Raji (cell line): ENCODE data around the gene IRF5.

Source experiments
- POLR2A ChIP-seq: IDR thresholded peaks from 2 replicates; pipeline ENCODE4 v1.6.1; 2011; ENCODE audit warnings: low read depth, low read length, control low read depth; ENCODE audit not compliant: insufficient read depth

The IRF5 gene

DNA sequence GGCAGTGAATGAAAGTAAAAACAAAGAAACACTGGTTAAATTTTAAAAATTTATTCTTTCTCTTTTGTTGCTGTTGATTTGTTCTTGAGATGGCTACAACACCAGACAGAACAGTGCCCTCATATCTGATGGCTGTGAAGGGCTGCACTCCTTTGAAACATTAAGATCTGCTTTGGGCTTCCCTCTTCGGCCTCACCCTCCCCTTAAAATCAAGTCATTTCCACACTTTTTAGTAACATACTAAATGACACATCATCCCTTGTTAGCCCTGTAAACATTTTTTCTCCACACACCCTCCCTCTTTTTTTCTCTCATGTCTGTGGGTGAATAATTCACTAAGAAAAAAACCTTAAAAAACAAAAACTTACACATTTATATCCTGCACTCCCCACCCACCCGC lies 16.4 kb downstream of the IRF5 start:
- TF ChIP-seq POLR2A: no peak

- TF ChIP-seq POLR2A: no peak
Measured at GRCh38 chr7:128954830-128955802, 17.4 kb downstream of the IRF5 start.

DNA sequence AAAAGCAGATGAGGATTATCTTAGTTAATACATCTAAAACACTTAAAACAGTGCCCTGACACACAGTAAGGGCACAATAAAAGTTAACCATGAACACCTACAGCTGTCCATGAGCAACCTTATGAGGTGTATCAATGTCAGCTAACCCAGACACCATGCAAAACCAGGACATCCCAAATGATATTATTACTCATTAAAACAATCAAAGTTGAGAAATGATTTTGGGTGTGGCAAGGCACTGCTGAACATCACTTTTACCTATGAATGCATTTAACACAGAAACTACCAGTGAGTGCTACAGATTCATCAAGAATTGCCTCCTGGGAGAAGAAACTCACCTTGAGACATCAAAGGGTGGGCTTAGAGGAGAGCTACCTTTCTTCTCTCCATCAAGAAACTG lies 18.3 kb downstream of the IRF5 start:
- no peak for TF ChIP-seq POLR2A

DNA sequence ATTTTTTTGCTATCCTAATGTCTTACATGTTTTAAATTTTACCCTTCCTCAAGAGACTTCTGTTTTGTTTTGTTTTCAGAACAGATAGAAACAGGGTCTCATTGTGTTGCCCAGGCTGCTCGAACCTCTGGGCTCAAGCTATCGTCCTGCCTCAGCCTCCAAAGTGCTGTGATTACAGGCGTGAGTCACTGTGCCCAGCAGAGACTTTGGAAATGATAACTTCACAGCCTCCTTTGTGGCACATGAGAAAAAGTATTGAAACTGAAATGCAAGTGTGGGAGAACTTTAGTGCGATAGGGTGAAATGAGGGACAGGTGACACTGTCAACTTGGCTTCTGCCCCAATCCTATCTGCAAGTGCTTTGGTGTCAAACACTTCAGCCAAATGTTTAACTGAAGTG lies 21.6 kb downstream of the IRF5 start:
- no peak for TF ChIP-seq POLR2A

- TF ChIP-seq POLR2A: no peak
Measured at GRCh38 chr7:128961030-128961659, 23.4 kb downstream of the IRF5 start.

DNA sequence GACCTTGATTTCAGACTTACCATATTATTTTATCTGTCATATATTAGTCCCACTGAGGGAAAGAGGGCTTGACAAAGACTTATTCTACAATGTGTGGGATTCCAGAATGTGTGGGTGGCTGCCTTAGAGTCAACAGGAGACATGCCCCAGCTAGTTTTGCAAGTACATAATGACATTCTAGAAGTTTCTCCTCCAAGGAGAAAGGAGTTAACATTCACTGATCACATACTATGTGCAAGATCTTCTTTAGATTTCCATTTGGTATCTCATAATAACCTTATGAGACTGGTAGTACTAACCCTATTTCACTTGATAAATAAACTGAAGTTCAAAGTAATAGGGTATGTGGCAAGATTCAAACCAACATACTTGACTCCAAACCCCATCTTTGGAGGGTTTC lies 25.2 kb downstream of the IRF5 start:
- TF ChIP-seq POLR2A: no peak

GRCh38 chr7:128963327-128963757 lies 25.6 kb downstream of the IRF5 start:
- no peak for TF ChIP-seq POLR2A

DNA sequence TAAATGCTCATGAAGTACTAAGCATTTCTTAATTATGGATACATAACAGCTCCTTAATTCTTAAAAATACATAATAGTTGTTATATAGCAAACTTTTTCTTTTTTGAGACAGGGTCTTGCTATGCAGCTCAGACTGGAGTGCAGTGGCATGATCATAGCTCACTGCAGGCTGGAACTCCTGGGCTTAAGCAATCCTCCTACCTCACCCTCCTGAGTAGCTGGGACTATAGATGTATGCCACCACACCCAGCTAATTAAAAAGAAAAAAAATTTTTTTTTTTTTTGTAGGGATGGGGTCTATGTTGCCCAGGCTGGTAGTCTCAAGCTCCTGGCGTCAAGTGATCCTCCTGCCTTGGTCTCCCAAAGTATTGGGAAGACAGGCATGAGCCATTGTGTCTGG lies 30.9 kb downstream of the IRF5 start:
- no peak for TF ChIP-seq POLR2A

DNA sequence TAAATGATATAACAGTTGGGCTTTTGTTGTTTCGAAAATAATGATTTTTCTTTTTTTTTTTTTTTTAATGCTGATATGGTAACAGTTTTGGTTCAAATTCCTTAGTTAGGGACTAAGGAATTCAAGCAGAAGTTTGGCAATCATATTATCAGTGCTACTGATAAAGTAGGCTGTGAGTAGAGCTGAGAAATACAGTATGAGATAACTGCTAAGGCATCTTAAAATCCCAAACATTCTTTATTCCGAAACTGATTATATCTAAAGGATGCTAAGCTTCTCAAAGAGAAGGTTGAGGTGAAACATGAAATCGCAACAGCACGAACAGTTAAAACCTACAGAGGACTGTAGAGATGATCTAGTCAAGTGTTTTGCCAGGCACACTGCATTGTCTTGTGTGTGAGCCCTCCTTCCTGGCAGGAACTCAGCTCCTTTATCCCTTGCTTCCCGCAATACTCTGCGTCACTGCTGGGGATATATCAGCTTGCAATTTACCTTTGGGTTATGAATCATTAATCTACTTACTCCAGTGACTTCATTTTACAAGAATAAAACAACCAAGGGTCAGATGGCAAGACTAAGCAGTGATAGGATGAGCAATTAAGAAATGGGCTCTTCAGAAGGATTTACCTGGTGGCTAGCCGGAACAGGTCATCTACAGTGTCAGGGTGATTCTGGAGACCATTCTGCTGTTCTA lies 36.7 kb downstream of the IRF5 start:
- no peak for TF ChIP-seq POLR2A

DNA sequence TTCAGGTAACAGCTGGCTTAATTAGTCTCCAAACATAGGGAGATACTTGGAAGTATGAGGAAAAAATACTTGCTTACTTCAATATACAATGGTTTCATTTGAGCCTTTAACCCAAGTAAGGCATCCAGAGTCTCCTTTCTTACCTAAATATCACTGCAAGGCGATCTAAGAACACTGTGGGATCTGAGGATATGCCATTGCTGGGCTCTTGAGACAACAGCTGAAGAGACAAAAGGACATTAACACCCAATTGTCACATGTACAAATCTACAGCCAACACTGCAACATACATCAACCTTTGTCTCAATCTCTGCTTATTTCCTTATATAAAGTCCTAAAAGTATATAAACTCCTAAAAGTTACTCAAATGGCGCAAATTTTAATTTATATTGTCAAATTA lies 44.4 kb downstream of the IRF5 start:
- no peak for TF ChIP-seq POLR2A

GRCh38 chr7:128985660-128986059 lies 47.9 kb downstream of the IRF5 start:
- TF ChIP-seq POLR2A: no peak

DNA sequence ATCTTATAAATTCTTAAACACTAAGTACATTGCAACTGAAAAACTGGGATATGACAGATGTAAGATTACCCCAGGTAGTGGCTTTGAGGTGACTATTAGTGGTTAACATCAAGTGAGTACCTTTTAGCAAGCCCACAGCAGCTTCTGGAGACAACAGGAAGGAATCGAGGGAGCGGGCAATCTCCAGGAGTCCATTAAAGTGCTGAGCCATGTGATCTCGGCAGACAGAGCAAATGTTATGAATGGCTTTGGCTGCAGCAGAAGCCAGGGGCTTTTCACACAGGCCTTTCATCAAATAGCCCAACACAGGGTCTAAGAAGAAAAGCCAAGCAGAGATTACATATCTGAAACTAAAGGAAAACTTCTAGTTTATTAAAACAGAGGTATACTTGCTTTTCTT lies 48.9 kb downstream of the IRF5 start:
- no peak for TF ChIP-seq POLR2A

DNA sequence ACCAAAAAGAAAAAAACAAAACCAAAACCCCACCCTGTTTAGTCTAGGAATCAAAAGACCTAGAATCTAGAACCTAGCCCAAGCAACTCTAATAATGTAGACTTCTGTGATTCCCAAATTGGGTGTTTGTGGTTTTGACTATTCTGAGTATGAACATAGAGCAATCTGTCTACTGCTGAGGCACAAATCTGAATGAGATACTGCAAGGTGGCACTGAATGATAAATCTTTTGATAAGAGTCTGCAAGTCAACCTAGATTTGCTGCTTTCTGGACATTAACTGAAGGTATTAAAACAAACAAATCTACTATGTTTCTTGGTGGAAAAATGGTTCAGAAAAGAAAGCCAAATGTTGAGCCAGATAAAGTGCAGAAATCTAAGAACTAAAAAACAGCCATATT lies 50.6 kb downstream of the IRF5 start:
- TF ChIP-seq POLR2A: no peak

DNA sequence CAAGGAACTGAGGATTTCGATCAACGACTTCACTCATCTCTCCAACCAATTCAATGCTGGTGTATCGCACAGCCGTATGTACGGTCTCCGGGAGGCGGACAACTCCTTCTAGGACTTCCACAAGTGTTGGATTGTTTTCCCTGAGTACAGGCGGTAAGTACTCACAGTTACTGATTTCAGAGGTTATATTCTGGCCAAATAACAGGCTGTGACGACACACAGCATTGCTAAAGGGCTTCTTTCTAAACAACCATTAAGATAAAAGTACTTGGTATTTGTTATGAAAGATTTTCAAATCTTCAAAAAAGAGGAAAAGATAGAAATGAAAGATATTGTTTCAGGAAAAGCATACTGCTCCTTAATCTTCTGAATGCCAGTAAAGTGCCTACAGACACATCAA lies 52.2 kb downstream of the IRF5 start:
- TF ChIP-seq POLR2A: no peak

GRCh38 chr7:128993419-128993818 lies 55.7 kb downstream of the IRF5 start:
- no peak for TF ChIP-seq POLR2A

DNA sequence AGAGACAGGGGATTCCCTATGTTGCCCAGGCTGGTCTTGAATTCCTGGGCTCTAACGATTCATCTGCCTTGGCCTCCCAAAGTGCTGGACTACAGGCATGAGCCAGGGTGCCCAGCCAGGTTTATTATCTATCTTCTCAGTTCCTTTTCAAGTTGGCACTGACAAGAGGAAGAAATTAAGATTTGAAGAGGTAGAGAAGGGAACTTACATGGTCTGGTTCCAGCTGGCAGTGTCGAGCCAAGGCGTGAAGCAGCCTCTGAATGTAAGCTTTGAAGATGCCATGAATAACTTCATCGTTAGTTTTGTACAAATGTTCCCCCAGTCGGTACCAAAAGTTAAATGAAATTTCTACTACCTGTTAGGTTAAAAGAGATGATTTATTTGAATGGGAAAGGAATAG lies 59.5 kb downstream of the IRF5 start:
- no peak for TF ChIP-seq POLR2A
